WTC11 (cell line): ENCODE data around the gene PALM2AKAP2.

ENCODE experiments used
- AFF4 ChIP-seq: sonication (generic); formaldehyde crosslinking; IDR thresholded peaks from 2 replicates; pipeline ENCODE4 v1.8.1; 2023; ENCODE audit warnings: mild to moderate bottlenecking, missing genetic modification reagents, borderline replicate concordance
- E2F1 ChIP-seq: sonication (generic); formaldehyde crosslinking; IDR thresholded peaks from 2 replicates; pipeline ENCODE4 v1.8.0; 2022; ENCODE audit warnings: mild to moderate bottlenecking, missing genetic modification reagents
- E2F4 ChIP-seq: sonication (generic); formaldehyde crosslinking; IDR thresholded peaks from 2 replicates; pipeline ENCODE4 v1.8.1; 2022; ENCODE audit warnings: low read depth, mild to moderate bottlenecking, moderate library complexity, missing genetic modification reagents, borderline replicate concordance
- USF2 ChIP-seq: sonication (generic); formaldehyde crosslinking; IDR thresholded peaks from 2 replicates; pipeline ENCODE4 v1.8.1; 2023; ENCODE audit warnings: mild to moderate bottlenecking, missing genetic modification reagents, moderate library complexity
- ZNF138 ChIP-seq: sonication (generic); formaldehyde crosslinking; conservative IDR thresholded peaks from 2 replicates; pipeline ENCODE4 v1.8.1; 2022; ENCODE audit warnings: mild to moderate bottlenecking, moderate library complexity, missing genetic modification reagents
- ZNF512 ChIP-seq: sonication (generic); formaldehyde crosslinking; IDR thresholded peaks from 2 replicates; pipeline ENCODE4 v1.8.1; 2022; ENCODE audit warnings: missing genetic modification reagents, borderline replicate concordance

GRCh38 chr9:109780453-109781033 is 545 bp downstream of the PALM2AKAP2 start:
- TF ChIP-seq E2F1 (CRISPR knock-in tag): no peak
- no peak for TF ChIP-seq AFF4 (CRISPR knock-in tag)
- no peak for TF ChIP-seq ZNF512 (CRISPR knock-in tag)
- TF ChIP-seq E2F4 (CRISPR knock-in tag): no peak
- no peak for TF ChIP-seq USF2 (CRISPR knock-in tag)
- TF ChIP-seq ZNF138 (CRISPR knock-in tag): no peak
